ENCODE results near the gene ARNT2.

DNA sequence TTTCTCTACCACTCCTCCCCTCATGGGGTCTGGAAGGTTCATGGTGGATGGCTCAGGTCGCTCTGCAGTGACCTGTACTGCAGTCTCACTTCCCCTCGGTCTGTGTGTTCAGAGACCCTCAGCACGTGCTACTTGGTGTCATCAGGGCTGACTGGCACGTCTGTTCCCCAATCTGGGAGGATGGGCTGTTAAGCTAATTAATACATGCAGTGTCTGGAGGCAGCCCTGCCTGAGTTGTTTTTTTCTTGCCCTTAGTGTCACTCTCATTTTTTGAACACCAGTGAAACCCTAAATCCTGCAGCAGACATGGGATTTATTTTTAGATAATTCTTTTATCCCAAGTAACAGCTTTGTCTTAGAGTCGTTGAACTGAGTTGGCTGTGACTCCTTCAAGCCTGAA is 64.6 kb downstream of the ARNT2 start:
- no peak for TF ChIP-seq POLR2A (IDR thresholded peaks at IDR 0.05)
- TF ChIP-seq, protein P1, sequence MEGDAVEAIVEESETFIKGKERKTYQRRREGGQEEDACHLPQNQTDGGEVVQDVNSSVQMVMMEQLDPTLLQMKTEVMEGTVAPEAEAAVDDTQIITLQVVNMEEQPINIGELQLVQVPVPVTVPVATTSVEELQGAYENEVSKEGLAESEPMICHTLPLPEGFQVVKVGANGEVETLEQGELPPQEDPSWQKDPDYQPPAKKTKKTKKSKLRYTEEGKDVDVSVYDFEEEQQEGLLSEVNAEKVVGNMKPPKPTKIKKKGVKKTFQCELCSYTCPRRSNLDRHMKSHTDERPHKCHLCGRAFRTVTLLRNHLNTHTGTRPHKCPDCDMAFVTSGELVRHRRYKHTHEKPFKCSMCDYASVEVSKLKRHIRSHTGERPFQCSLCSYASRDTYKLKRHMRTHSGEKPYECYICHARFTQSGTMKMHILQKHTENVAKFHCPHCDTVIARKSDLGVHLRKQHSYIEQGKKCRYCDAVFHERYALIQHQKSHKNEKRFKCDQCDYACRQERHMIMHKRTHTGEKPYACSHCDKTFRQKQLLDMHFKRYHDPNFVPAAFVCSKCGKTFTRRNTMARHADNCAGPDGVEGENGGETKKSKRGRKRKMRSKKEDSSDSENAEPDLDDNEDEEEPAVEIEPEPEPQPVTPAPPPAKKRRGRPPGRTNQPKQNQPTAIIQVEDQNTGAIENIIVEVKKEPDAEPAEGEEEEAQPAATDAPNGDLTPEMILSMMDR (IDR thresholded peaks at IDR 0.05), result no peak
